Measurements from ENCODE around the gene LIPC. TPM values are rescaled to one million over a fixed set of nuclear protein-coding genes. Genes with fewer than 3 reads are reported as not detected.

Gene LIPC
- total RNA-seq, 5 donors from 2014 or later (not counting 1 experiment from before 2014, with no cell fraction given) = 0.89 to 2.1 (median 1.5) TPM

DNA sequence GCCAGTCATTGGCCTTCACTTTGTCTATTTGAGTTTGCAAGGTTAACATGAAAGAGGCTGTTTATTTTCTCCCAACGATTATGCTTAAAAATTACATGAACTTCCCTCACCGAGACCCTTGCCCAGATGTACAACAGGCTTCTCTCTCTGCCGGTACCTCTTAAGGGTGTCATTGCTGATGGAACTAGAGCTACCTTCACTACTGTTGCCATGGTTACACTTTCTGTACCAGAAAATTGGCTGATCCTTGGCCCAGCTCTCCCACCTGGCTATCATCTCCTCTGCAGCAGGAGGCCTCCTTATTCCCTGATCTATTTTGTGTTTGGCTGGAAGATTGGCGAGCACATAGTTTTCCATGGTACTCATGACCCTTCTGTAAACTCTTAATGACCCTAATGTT, 24.0 kb upstream of the LIPC start:
- H3K27me3 Mint-ChIP-seq = no peaks in the 10 kb centered on the region
- H3K9me3 ChIP-seq = no peaks in the 10 kb centered on the region
- no peak overlapping the region for H3K27ac ChIP-seq (ENCODE audit: low read length)
- H3K36me3 ChIP-seq (ENCODE audit: control insufficient read depth in 2 of 2, extremely low read depth in 1 of 2, insufficient read depth in 1 of 2, low read length in 1 of 2) = no peaks in the 10 kb centered on the region
- no peak overlapping the region for H3K4me3 ChIP-seq (ENCODE audit: control insufficient read depth in 1 of 2, extremely low read depth in 1 of 2, low read length in 1 of 2)
- H3K4me3 Mint-ChIP-seq = no peak overlapping the region
- CTCF ChIA-PET = no interaction called here
- H3K4me1 ChIP-seq (ENCODE audit: control insufficient read depth in 1 of 2, extremely low read depth in 1 of 2, insufficient read depth in 2 of 2, low read length in 2 of 2) = peaks cover 0 to 6% of the 10 kb centered on the region in 2 experiments
- POLR2A ChIA-PET = interaction anchor here in 1 of 2 donors (0.5 kb wide), 1 partner anchor 839 kb away, joined by 4 read pairs; no protein-coding TSS in a partner anchor
- no peaks in the 10 kb centered on the region for H3K27me3 ChIP-seq (replicated peaks in 1 of 2; ENCODE audit: control insufficient read depth in 2 of 2, extremely low read depth in 1 of 2, insufficient read depth in 2 of 2, low read length in 1 of 2)
- H3K4me1 Mint-ChIP-seq = peaks cover 13 to 21% (median 19%) of the 10 kb centered on the region in 3 donors
- DNase-seq (no peak), ATAC-seq (replicated peaks in 1 of 4) (no peak)
- WGBS (ENCODE audit: insufficient coverage) = 87% methylated on average over 3 of the region's 4 CpGs
- no peaks in the 10 kb centered on the region for H3K36me3 Mint-ChIP-seq
- H3K27ac Mint-ChIP-seq = no peak overlapping the region
- no peaks in the 10 kb centered on the region for H3K9me3 Mint-ChIP-seq

DNA sequence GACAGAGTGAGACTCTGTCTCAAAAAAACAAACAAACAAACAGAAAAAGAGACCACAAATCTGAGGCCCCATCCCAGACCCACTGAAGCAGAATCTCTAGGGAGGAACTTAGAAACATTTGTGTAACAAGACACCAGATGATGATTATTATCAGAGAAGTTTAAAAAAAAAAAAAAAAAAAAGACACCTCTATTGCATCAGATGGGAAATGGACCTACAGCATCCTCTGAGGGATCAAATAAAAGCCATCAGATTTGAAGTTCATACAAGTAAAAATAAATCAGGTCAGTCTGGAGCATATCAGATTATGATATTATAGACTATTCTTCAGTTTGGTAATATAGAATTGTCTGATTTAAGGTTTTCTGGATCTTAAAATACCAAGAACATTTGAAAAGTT, 21.9 kb upstream of the LIPC start:
- Mint-ChIP-seq H3K4me3 (peak overlapping the region; percentile 78 to 82 (median 80)), H3K36me3 (no peaks in the 10 kb centered on the region), H3K27ac (peak overlapping the region; percentile 87 to 91), H3K9me3 (no peaks in the 10 kb centered on the region), H3K27me3 (no peaks in the 10 kb centered on the region), H3K4me1 (peaks cover 13 to 21% (median 19%) of the 10 kb centered on the region in 3 donors)
- H3K36me3 ChIP-seq (ENCODE audit: control insufficient read depth in 2 of 2, extremely low read depth in 1 of 2, insufficient read depth in 1 of 2, low read length in 1 of 2) = no peaks in the 10 kb centered on the region
- H3K4me3 ChIP-seq (ENCODE audit: control insufficient read depth in 1 of 2, extremely low read depth in 1 of 2, low read length in 1 of 2) = peak overlapping the region in 1 of 2 donors; percentile 40
- no peak overlapping the region for H3K27ac ChIP-seq (ENCODE audit: low read length)
- H3K4me1 ChIP-seq (ENCODE audit: control insufficient read depth in 1 of 2, extremely low read depth in 1 of 2, insufficient read depth in 2 of 2, low read length in 2 of 2) = peaks cover 0 to 6% of the 10 kb centered on the region in 2 experiments
- CTCF ChIA-PET = no interaction called here
- H3K9me3 ChIP-seq = no peaks in the 10 kb centered on the region
- DNase-seq (peak in 1 of 35 experiments; percentile 2), ATAC-seq (replicated peaks in 1 of 4) (no peak)
- POLR2A ChIA-PET = interaction anchor here in 1 of 2 donors (0.8 kb wide), 1 partner anchor 1995 kb away, joined by 3 read pairs; no protein-coding TSS in a partner anchor
- H3K27me3 ChIP-seq (replicated peaks in 1 of 2; ENCODE audit: control insufficient read depth in 2 of 2, extremely low read depth in 1 of 2, insufficient read depth in 2 of 2, low read length in 1 of 2) = no peaks in the 10 kb centered on the region

DNA sequence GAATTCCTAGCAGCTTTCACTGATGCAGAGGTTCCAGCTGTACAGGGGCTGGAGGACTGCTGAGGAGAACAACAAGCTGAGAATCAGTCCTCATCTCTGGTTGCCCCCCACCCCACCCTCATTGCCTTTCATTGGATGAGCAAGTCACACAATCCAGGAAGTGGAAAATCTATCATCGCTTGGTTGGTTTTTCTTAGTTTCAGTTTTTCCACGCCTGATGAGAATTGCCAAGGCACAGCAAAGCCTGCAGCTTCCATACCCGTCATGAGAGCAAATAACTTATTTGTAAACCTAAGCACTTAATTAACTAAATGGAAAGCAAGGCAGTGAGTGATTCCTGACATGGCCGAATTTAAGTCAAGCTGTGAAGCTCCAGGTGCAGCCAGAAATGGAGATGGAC, 21.4 kb upstream of the LIPC start:
- Histone ChIP-seq H3K4me3 (ENCODE audit: control insufficient read depth in 1 of 2, extremely low read depth in 1 of 2, low read length in 1 of 2) (peak overlapping the region; percentile 40 to 66), H3K9me3 (no peaks in the 10 kb centered on the region), H3K36me3 (ENCODE audit: control insufficient read depth in 2 of 2, extremely low read depth in 1 of 2, insufficient read depth in 1 of 2, low read length in 1 of 2) (no peaks in the 10 kb centered on the region), H3K27ac (ENCODE audit: low read length) (no peak overlapping the region), H3K4me1 (ENCODE audit: control insufficient read depth in 1 of 2, extremely low read depth in 1 of 2, insufficient read depth in 2 of 2, low read length in 2 of 2) (peaks cover 0 to 6% of the 10 kb centered on the region in 2 experiments), H3K27me3 (replicated peaks in 1 of 2; ENCODE audit: control insufficient read depth in 2 of 2, extremely low read depth in 1 of 2, insufficient read depth in 2 of 2, low read length in 1 of 2) (no peaks in the 10 kb centered on the region)
- peak; percentile 75 to 88 (median 86) for ATAC-seq (replicated peaks in 1 of 4)
- DNase-seq = peak in 33 of 35 experiments; percentile 5 to 57 (median 25)
- 14% methylated on average over 1 of the region's 4 CpGs for WGBS (ENCODE audit: insufficient coverage)
- no peaks in the 10 kb centered on the region for H3K36me3 Mint-ChIP-seq
- POLR2A ChIA-PET = interaction anchor here (0.5 to 0.8 kb wide), 4 partner anchors 112 to 1995 kb away, joined by 3 to 6 read pairs (median 5); no protein-coding TSS in a partner anchor
- H3K4me1 Mint-ChIP-seq = peaks cover 13 to 21% (median 19%) of the 10 kb centered on the region in 3 donors
- peak overlapping the region; percentile 78 to 82 (median 80) for H3K4me3 Mint-ChIP-seq
- CTCF ChIA-PET = no interaction called here
- no peaks in the 10 kb centered on the region for H3K27me3 Mint-ChIP-seq
- peak overlapping the region; percentile 87 to 91 for H3K27ac Mint-ChIP-seq
- no peaks in the 10 kb centered on the region for H3K9me3 Mint-ChIP-seq

DNA sequence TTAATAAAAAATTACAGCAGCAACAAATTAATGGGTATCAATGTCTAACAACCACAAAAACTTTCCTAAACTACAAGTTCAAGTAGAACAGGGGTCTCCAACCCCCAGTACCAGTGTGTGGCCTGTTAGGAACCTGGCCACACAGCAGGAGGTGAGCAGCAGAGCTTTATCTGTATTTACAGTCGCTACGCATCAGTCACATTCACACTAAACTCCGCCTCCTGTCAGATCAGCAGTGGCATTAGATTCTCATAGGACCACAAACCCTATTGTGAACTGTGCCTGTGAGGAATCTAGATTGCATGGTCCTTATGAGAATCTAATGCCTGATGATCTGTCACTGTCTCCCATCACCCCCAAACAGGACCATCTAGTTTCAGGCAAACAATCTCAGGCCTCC, 18.5 kb upstream of the LIPC start:
- H3K4me3 ChIP-seq (ENCODE audit: control insufficient read depth in 1 of 2, extremely low read depth in 1 of 2, low read length in 1 of 2) = no peak overlapping the region
- Mint-ChIP-seq H3K4me1 (peaks cover 13 to 21% (median 19%) of the 10 kb centered on the region in 3 donors), H3K9me3 (peaks cover 0 to 12% (median 4%) of the 10 kb centered on the region in 3 donors), H3K27me3 (no peaks in the 10 kb centered on the region), H3K36me3 (no peaks in the 10 kb centered on the region), H3K27ac (no peak overlapping the region), H3K4me3 (no peak overlapping the region)
- ATAC-seq (replicated peaks in 1 of 4) (no peak), DNase-seq (no peak)
- no peaks in the 10 kb centered on the region for H3K27me3 ChIP-seq (replicated peaks in 1 of 2; ENCODE audit: control insufficient read depth in 2 of 2, extremely low read depth in 1 of 2, insufficient read depth in 2 of 2, low read length in 1 of 2)
- no peaks in the 10 kb centered on the region for H3K36me3 ChIP-seq (ENCODE audit: control insufficient read depth in 2 of 2, extremely low read depth in 1 of 2, insufficient read depth in 1 of 2, low read length in 1 of 2)
- no peak overlapping the region for H3K27ac ChIP-seq (ENCODE audit: low read length)
- H3K9me3 ChIP-seq = no peaks in the 10 kb centered on the region
- H3K4me1 ChIP-seq (ENCODE audit: control insufficient read depth in 1 of 2, extremely low read depth in 1 of 2, insufficient read depth in 2 of 2, low read length in 2 of 2) = peaks cover 0 to 6% of the 10 kb centered on the region in 2 experiments
- WGBS (ENCODE audit: insufficient coverage) = no CpG with 5 or more reads among the region's 3 CpGs
- CTCF ChIA-PET = no interaction called here
- POLR2A ChIA-PET = no interaction called here

DNA sequence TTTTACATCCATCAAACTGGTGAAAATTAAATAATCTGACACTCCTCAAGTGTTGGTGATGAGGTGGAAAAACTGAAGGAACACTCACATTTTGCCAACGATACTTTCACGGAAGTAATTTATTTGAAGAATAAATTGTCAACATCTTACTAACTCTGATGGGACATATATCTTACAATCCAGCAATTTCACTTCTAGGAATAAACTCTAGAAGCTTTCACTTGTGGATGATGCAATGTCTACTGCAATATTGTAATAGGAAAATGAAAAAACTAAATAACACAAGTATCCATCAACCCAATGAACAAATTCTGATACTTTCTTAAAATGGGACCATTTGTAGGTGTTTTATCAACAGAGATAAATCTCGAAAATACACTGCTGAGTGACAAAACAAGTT, 16.2 kb upstream of the LIPC start:
- CTCF ChIA-PET = no interaction called here
- no peak overlapping the region for H3K27ac ChIP-seq (ENCODE audit: low read length)

DNA sequence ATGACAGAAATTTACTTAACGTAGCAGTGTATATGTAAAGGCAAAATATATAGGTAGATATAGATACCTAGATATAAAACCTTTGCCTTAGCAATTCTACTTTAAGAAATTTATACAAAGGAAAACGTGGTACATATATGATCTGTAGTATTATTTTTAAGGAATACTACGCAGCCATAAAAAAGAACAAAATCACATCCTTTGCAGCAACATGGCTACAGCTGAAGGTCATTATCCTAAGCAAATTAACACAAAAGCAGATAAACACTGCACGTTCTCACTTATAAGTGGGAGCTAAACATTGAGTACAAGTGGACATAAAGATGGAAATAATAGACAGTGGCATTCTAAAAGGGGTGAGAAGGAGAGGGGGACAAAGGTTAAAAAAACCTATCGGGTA, 14.8 kb upstream of the LIPC start:
- ATAC-seq (replicated peaks in 1 of 4) (no peak), DNase-seq (no peak)
- WGBS (ENCODE audit: insufficient coverage) = no CpG with 5 or more reads among the region's 5 CpGs
- no peaks in the 10 kb centered on the region for H3K36me3 Mint-ChIP-seq
- H3K27me3 Mint-ChIP-seq = no peaks in the 10 kb centered on the region
- no peak overlapping the region for H3K27ac Mint-ChIP-seq
- Histone ChIP-seq H3K4me3 (ENCODE audit: control insufficient read depth in 1 of 2, extremely low read depth in 1 of 2, low read length in 1 of 2) (no peak overlapping the region), H3K9me3 (no peaks in the 10 kb centered on the region), H3K27me3 (replicated peaks in 1 of 2; ENCODE audit: control insufficient read depth in 2 of 2, extremely low read depth in 1 of 2, insufficient read depth in 2 of 2, low read length in 1 of 2) (no peaks in the 10 kb centered on the region), H3K36me3 (ENCODE audit: control insufficient read depth in 2 of 2, extremely low read depth in 1 of 2, insufficient read depth in 1 of 2, low read length in 1 of 2) (no peaks in the 10 kb centered on the region), H3K27ac (ENCODE audit: low read length) (no peak overlapping the region), H3K4me1 (ENCODE audit: control insufficient read depth in 1 of 2, extremely low read depth in 1 of 2, insufficient read depth in 2 of 2, low read length in 2 of 2) (no peaks in the 10 kb centered on the region)
- H3K4me3 Mint-ChIP-seq = no peak overlapping the region
- ChIA-PET CTCF (no interaction called here), POLR2A (no interaction called here)
- H3K4me1 Mint-ChIP-seq = peaks cover 0 to 8% (median 1%) of the 10 kb centered on the region in 3 donors
- peaks cover 0 to 12% (median 4%) of the 10 kb centered on the region in 3 donors for H3K9me3 Mint-ChIP-seq

More for the DNA sequence above, 16.2 kb upstream of the LIPC start:
- Mint-ChIP-seq H3K27ac (no peak overlapping the region), H3K36me3 (no peaks in the 10 kb centered on the region), H3K4me1 (peaks cover 2 to 21% (median 5%) of the 10 kb centered on the region in 3 donors), H3K9me3 (peaks cover 0 to 12% (median 4%) of the 10 kb centered on the region in 3 donors), H3K4me3 (no peak overlapping the region), H3K27me3 (no peaks in the 10 kb centered on the region)
- ATAC-seq (replicated peaks in 1 of 4) (no peak), DNase-seq (no peak)
- POLR2A ChIA-PET = no interaction called here
- Histone ChIP-seq H3K4me1 (ENCODE audit: control insufficient read depth in 1 of 2, extremely low read depth in 1 of 2, insufficient read depth in 2 of 2, low read length in 2 of 2) (peaks cover 0 to 2% of the 10 kb centered on the region in 2 experiments), H3K4me3 (ENCODE audit: control insufficient read depth in 1 of 2, extremely low read depth in 1 of 2, low read length in 1 of 2) (no peak overlapping the region), H3K36me3 (ENCODE audit: control insufficient read depth in 2 of 2, extremely low read depth in 1 of 2, insufficient read depth in 1 of 2, low read length in 1 of 2) (no peaks in the 10 kb centered on the region), H3K27me3 (replicated peaks in 1 of 2; ENCODE audit: control insufficient read depth in 2 of 2, extremely low read depth in 1 of 2, insufficient read depth in 2 of 2, low read length in 1 of 2) (no peaks in the 10 kb centered on the region), H3K9me3 (no peaks in the 10 kb centered on the region)
- no CpG with 5 or more reads among the region's 3 CpGs for WGBS (ENCODE audit: insufficient coverage)
